KMS-11 (cell line): ENCODE data around the gene VPS18.

Experiments
- H2AFZ ChIP-seq: fragments of 200-600 bp; sonication (generic); 2 replicates; pipeline ENCODE4 v1.6.1; 2016; ENCODE audit warnings: antibody characterized with exemption, mixed run types, low read depth
- H3K27ac ChIP-seq: fragments of 200-600 bp; sonication (generic); 2 replicates; pipeline ENCODE4 v1.6.1; 2016; ENCODE audit warnings: mild to moderate bottlenecking, mixed run types
- H3K27me3 ChIP-seq: fragments of 200-600 bp; sonication (generic); 2 replicates; pipeline ENCODE4 v1.6.1; 2017; ENCODE audit warnings: mild to moderate bottlenecking, low read depth, mixed run types, moderate library complexity; ENCODE audit not compliant: insufficient read depth
- H3K36me3 ChIP-seq: fragments of 200-600 bp; sonication (generic); 2 replicates; pipeline ENCODE4 v1.6.1; 2017; ENCODE audit warnings: mild to moderate bottlenecking, mixed run types; ENCODE audit not compliant: insufficient read depth
- H3K4me1 ChIP-seq: fragments of 200-600 bp; sonication (generic); 2 replicates; pipeline ENCODE4 v1.6.1; 2016; ENCODE audit warnings: mild to moderate bottlenecking, low read depth, mixed run types; ENCODE audit not compliant: poor library complexity, severe bottlenecking
- H3K4me2 ChIP-seq: fragments of 200-600 bp; sonication (generic); 2 replicates; pipeline ENCODE4 v1.7.0; 2016; ENCODE audit warnings: mild to moderate bottlenecking, mixed run types
- H3K4me3 ChIP-seq: fragments of 200-600 bp; sonication (generic); IDR thresholded peaks from 2 replicates; pipeline ENCODE4 v1.6.1; 2017; ENCODE audit warnings: low read depth, low read length, mixed read lengths; ENCODE audit not compliant: insufficient read depth
- H3K79me2 ChIP-seq: fragments of 200-600 bp; sonication (generic); 2 replicates; pipeline ENCODE4 v1.6.1; 2016; ENCODE audit warnings: low read depth, mixed run types; ENCODE audit not compliant: insufficient read depth
- H3K9ac ChIP-seq: fragments of 200-600 bp; sonication (generic); 2 replicates; pipeline ENCODE4 v1.6.1; 2016; ENCODE audit warnings: mild to moderate bottlenecking, mixed run types
- H4K20me1 ChIP-seq: fragments of 200-600 bp; sonication (generic); 2 replicates; pipeline ENCODE4 v1.6.1; 2016; ENCODE audit warnings: mild to moderate bottlenecking, mixed run types; ENCODE audit not compliant: insufficient read depth
- TF ChIP-seq, protein P1 (sequence below): fragments of 200-600 bp; sonication (generic); conservative IDR thresholded peaks from 2 replicates; pipeline ENCODE4 v1.6.1; 2017; ENCODE audit warnings: low read depth, mild to moderate bottlenecking, antibody characterized with exemption, low read length, moderate library complexity, mixed read lengths

VPS18 gene, protein sequence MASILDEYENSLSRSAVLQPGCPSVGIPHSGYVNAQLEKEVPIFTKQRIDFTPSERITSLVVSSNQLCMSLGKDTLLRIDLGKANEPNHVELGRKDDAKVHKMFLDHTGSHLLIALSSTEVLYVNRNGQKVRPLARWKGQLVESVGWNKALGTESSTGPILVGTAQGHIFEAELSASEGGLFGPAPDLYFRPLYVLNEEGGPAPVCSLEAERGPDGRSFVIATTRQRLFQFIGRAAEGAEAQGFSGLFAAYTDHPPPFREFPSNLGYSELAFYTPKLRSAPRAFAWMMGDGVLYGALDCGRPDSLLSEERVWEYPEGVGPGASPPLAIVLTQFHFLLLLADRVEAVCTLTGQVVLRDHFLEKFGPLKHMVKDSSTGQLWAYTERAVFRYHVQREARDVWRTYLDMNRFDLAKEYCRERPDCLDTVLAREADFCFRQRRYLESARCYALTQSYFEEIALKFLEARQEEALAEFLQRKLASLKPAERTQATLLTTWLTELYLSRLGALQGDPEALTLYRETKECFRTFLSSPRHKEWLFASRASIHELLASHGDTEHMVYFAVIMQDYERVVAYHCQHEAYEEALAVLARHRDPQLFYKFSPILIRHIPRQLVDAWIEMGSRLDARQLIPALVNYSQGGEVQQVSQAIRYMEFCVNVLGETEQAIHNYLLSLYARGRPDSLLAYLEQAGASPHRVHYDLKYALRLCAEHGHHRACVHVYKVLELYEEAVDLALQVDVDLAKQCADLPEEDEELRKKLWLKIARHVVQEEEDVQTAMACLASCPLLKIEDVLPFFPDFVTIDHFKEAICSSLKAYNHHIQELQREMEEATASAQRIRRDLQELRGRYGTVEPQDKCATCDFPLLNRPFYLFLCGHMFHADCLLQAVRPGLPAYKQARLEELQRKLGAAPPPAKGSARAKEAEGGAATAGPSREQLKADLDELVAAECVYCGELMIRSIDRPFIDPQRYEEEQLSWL

DNA sequence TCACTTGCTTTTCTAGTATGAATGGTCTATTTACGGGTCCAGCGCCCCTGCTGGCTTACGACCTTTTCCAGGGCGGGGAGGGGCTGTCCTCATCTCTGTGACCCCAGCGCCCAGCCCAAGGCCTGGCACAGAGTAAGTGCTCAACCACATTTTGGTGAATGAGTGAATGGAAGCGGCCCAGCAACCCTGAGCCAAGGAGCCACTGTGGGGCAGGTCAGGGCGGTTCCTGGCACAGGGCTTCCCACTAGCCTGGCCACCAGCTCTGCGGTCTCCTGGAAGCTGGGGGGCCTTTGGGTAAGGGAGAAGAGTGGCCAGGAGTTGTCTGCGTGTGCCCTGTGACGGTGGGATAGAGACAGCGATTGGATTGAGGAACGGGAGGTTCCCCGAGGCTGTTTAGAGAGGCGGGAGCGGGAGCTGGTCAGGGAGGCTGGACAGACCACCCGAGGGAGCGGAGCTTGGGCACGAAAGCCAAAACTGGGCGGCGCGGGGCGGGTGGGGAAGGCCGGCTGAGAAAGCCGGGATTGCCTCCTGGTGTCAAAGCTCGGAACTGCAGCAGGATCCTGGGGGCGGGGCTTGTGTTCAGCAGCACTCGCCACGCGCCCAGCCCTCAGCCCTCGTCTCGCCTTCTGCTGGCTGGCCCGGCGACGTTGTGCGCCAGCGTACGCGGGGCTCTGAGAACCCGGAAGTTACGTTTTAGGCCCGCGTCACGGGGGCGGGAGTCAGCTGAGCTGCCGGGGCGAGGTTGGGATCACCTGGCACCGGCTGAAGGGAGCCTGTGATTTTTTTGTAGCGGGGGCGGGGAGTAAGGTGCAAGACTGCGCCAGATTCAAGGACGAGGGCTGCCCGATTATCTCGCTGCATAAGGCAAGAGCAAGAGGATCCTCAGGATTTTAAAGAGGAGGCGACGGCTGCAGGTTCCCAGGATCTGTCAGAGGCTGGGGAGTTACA, at the start of gene VPS18:
Gene VPS18 (plus strand): TSS at position 718 of the 948 bp plus-strand sequence. CDS start 319 bp downstream, outside the sequence.
- Histone ChIP-seq H4K20me1 (no peaks in the 10 kb centered on the region), H3K79me2 (peaks cover 7% of the 10 kb centered on the region; the same call in 1 of the 2 replicates), H3K4me1 (peaks cover 25% of the 10 kb centered on the region), H3K4me2 (peak within 1 kb of the TSS; percentile 77), H2AFZ (peak within 1 kb of the TSS; percentile 98), H3K36me3 (no peaks in the 10 kb centered on the region), H3K9ac (peak within 1 kb of the TSS; percentile 48; the same call in 1 of the 2 replicates), H3K27me3 (no peaks in the 10 kb centered on the region), H3K27ac (peak within 1 kb of the TSS; percentile 18), H3K4me3 (no peak within 1 kb of the TSS)
- TF ChIP-seq, protein P1, sequence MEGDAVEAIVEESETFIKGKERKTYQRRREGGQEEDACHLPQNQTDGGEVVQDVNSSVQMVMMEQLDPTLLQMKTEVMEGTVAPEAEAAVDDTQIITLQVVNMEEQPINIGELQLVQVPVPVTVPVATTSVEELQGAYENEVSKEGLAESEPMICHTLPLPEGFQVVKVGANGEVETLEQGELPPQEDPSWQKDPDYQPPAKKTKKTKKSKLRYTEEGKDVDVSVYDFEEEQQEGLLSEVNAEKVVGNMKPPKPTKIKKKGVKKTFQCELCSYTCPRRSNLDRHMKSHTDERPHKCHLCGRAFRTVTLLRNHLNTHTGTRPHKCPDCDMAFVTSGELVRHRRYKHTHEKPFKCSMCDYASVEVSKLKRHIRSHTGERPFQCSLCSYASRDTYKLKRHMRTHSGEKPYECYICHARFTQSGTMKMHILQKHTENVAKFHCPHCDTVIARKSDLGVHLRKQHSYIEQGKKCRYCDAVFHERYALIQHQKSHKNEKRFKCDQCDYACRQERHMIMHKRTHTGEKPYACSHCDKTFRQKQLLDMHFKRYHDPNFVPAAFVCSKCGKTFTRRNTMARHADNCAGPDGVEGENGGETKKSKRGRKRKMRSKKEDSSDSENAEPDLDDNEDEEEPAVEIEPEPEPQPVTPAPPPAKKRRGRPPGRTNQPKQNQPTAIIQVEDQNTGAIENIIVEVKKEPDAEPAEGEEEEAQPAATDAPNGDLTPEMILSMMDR, result peak; percentile 60

DNA sequence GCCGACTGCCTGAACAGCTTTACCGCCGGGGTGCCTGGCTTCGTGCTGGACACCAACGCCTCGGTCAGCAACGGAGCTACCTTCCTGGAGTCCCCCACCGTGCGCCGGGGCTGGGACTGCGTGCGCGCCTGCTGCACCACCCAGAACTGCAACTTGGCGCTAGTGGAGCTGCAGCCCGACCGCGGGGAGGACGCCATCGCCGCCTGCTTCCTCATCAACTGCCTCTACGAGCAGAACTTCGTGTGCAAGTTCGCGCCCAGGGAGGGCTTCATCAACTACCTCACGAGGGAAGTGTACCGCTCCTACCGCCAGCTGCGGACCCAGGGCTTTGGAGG, 49.6 kb upstream of the VPS18 start:
- Histone ChIP-seq H3K4me2 (no peak overlapping the region), H3K4me3 (no peak overlapping the region), H4K20me1 (no peaks in the 10 kb centered on the region), H2AFZ (no peak overlapping the region), H3K9ac (no peak overlapping the region), H3K27ac (no peak overlapping the region), H3K4me1 (peaks cover 12% of the 10 kb centered on the region), H3K36me3 (no peaks in the 10 kb centered on the region), H3K79me2 (no peaks in the 10 kb centered on the region), H3K27me3 (peaks cover 4% of the 10 kb centered on the region)
- TF ChIP-seq, protein P1, result no peak

DNA sequence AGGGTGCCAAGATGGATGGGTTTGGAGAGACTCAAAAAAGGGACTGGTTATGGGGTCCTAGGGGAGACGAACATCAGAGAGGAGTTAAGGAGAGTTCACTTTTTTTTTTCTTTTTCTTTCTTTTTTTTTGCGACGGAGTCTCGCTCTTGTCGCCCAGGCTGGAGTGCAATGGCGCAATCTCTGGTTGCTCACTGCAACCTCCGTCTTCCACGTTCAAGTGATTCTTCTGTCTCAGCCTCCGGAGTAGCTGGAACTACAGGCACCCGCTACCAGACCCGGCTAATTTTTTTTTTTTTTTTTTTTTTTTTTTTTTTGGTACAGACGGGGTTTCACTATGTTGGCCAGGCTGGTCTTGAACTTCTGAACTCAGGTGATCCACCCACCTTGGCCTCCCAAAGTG, 49.2 kb upstream of the VPS18 start:
- Histone ChIP-seq H3K4me2 (no peak overlapping the region), H3K27me3 (peaks cover 4% of the 10 kb centered on the region), H3K79me2 (no peaks in the 10 kb centered on the region), H2AFZ (no peak overlapping the region), H3K36me3 (no peaks in the 10 kb centered on the region), H3K4me3 (no peak overlapping the region), H3K9ac (no peak overlapping the region), H4K20me1 (no peaks in the 10 kb centered on the region), H3K27ac (no peak overlapping the region), H3K4me1 (peaks cover 12% of the 10 kb centered on the region)
- TF ChIP-seq, protein P1, result no peak
